DND-41 (cell line): ENCODE data around the gene SPSB3.

Source experiments
- ATAC-seq: fragments of 200-7000 bp; cut with Tn5 transposase; 3 replicates; pipeline ENCODE4 v1.9.1; 2021; ENCODE audit warnings: low read depth; ENCODE audit not compliant: insufficient read depth
- DNase-seq: peaks from one replicate; pipeline ENCODE4 v3.0.0-alpha.2; 2020
- H2AFZ ChIP-seq: 2 replicates; pipeline ENCODE4 v1.6.0; 2012; ENCODE audit warnings: low read depth, low read length
- H3K27ac ChIP-seq: 2 replicates; pipeline ENCODE4 v1.5.1; 2012; ENCODE audit warnings: low read length, inconsistent platforms
- H3K27me3 ChIP-seq: fragments of 200-600 bp; sonication (generic); 2 replicates; pipeline ENCODE4 v1.6.0; 2012; ENCODE audit warnings: low read length, mild to moderate bottlenecking, inconsistent platforms; ENCODE audit not compliant: insufficient read depth, poor library complexity
- H3K36me3 ChIP-seq: 2 replicates; pipeline ENCODE4 v1.5.1; 2012; ENCODE audit warnings: low read length, inconsistent platforms; ENCODE audit not compliant: insufficient read depth
- H3K4me1 ChIP-seq: 2 replicates; pipeline ENCODE4 v1.5.1; 2012; ENCODE audit warnings: mild to moderate bottlenecking, low read length; ENCODE audit not compliant: insufficient read depth
- H3K4me2 ChIP-seq: 2 replicates; pipeline ENCODE4 v1.6.0; 2012; ENCODE audit warnings: mild to moderate bottlenecking, moderate library complexity, low read length, inconsistent platforms; ENCODE audit not compliant: insufficient read depth
- H3K4me3 ChIP-seq, 2 experiments: fragments of 200-600 bp in 1 of 2; shearing (Covaris generic) in 1 of 2; 2 replicates each; pipeline ENCODE4 v1.5.1; 2012 to 2016; ENCODE audit warnings: inconsistent platforms in 2 of 2, low read length in 2 of 2, mild to moderate bottlenecking in 2 of 2, low read depth in 1 of 2, moderate library complexity in 1 of 2
- H3K79me2 ChIP-seq: 2 replicates; pipeline ENCODE4 v1.6.0; 2012; ENCODE audit warnings: low read length, inconsistent platforms; ENCODE audit not compliant: insufficient read depth
- H3K9ac ChIP-seq: 2 replicates; pipeline ENCODE4 v1.6.0; 2012; ENCODE audit warnings: low read depth, mild to moderate bottlenecking, inconsistent platforms, low read length, moderate library complexity
- H3K9me3 ChIP-seq: 2 replicates; pipeline ENCODE4 v1.5.1; 2012; ENCODE audit warnings: low read length, moderate library complexity, mild to moderate bottlenecking, inconsistent platforms; ENCODE audit not compliant: insufficient read depth, severe bottlenecking
- H4K20me1 ChIP-seq: 2 replicates; pipeline ENCODE4 v1.6.0; 2012; ENCODE audit warnings: low read length; ENCODE audit not compliant: insufficient read depth
- CTCF ChIP-seq: IDR thresholded peaks from 2 replicates; pipeline ENCODE4 v1.5.1; 2012; ENCODE audit warnings: borderline replicate concordance, low read length, moderate library complexity, mild to moderate bottlenecking; ENCODE audit not compliant: poor library complexity, severe bottlenecking; ENCODE audit errors: extremely low read depth
- EZH2 ChIP-seq: IDR thresholded peaks from 3 replicates; pipeline ENCODE4 v1.6.1; 2012; ENCODE audit warnings: borderline replicate concordance, low read depth, mild to moderate bottlenecking, moderate library complexity, low read length, inconsistent platforms; ENCODE audit not compliant: severe bottlenecking

Gene SPSB3

GRCh38 chr16:1817716-1818115 is 35.3 kb upstream of the SPSB3 start:
- H3K27me3 ChIP-seq, result no peaks in the 10 kb centered on the region
- peaks cover 7% of the 10 kb centered on the region; the same call in 1 of the 2 replicates for H3K79me2 ChIP-seq
- peaks cover 3% of the 10 kb centered on the region for H4K20me1 ChIP-seq
- ATAC-seq (no peak), DNase-seq (no peak)
- TF ChIP-seq CTCF (no peak), EZH2 (no peak)
- no peak overlapping the region for H2AFZ ChIP-seq
- H3K9me3 ChIP-seq, result no peaks in the 10 kb centered on the region
- no peak overlapping the region for H3K27ac ChIP-seq
- no peak overlapping the region for H3K9ac ChIP-seq
- no peaks in the 10 kb centered on the region for H3K4me1 ChIP-seq
- H3K4me2 ChIP-seq, result no peak overlapping the region
- peaks cover 82% of the 10 kb centered on the region for H3K36me3 ChIP-seq
- no peak overlapping the region for H3K4me3 ChIP-seq

- Histone ChIP-seq H3K4me1 (no peaks in the 10 kb centered on the region), H3K9me3 (no peaks in the 10 kb centered on the region), H3K27me3 (no peaks in the 10 kb centered on the region), H2AFZ (no peak overlapping the region), H4K20me1 (peaks cover 3% of the 10 kb centered on the region), H3K27ac (no peak overlapping the region), H3K4me3 (no peak overlapping the region), H3K36me3 (peaks cover 77% of the 10 kb centered on the region), H3K79me2 (0 out of 2 replicates have a peak, but pooled peaks cover 3% of the 10 kb centered on the region), H3K4me2 (no peak overlapping the region), H3K9ac (no peak overlapping the region)
- no peak for DNase-seq
- TF ChIP-seq CTCF (no peak), EZH2 (no peak)
- ATAC-seq, result no peak
Measured at GRCh38 chr16:1817276-1817589, 34.9 kb upstream of the SPSB3 start.

GRCh38 chr16:1816396-1817275 is 34.3 kb upstream of the SPSB3 start:
- Histone ChIP-seq H3K36me3 (peaks cover 71% of the 10 kb centered on the region), H3K9me3 (no peaks in the 10 kb centered on the region), H3K79me2 (no peaks in the 10 kb centered on the region), H3K27me3 (no peaks in the 10 kb centered on the region), H3K9ac (no peak overlapping the region), H3K4me1 (no peaks in the 10 kb centered on the region), H3K4me3 (no peak overlapping the region), H2AFZ (no peak overlapping the region), H3K27ac (no peak overlapping the region), H4K20me1 (peaks cover 3% of the 10 kb centered on the region; the same call in 1 of the 2 replicates), H3K4me2 (no peak overlapping the region)
- ATAC-seq (no peak), DNase-seq (no peak)
- TF ChIP-seq CTCF, result no peak
- TF ChIP-seq EZH2, result no peak
